ENCODE results near the gene ZAP70.

DNA sequence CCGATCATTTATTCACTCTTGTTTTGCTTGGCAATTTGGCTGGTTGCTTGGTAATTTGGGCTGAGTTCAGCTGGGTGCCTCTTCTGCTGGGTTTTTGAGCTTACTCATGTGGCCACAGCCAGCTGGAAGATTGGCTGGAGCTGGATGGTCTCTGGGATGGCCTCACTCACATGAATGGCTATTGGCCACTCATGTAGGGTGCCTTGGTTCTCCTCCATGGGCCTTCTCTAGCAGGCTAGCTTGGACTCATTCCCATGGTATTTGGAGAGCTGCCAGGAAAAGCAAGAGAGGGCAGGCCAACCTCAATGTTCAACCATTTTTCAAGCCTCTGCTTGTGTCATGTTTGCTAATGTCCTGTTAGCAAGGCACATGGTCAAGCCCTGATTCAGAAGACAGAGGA, 16.9 kb downstream of the ZAP70 start:
- TF ChIP-seq CTCF (IDR thresholded peaks at IDR 0.05) (no peak), POLR2A (IDR thresholded peaks at IDR 0.05) (no peak)
